Thyroid gland (tissue), 4 donors: Measurements from ENCODE around the gene FAM241A.
"Not testable (repeated sequence)": the region's sequence is repeated elsewhere in the genome, so short reads cannot be mapped to it uniquely, and the experiment has no call there.

Source experiments
- CTCF ChIP-seq, 6 experiments: fragments of 200-600 bp in 3 of 6; fragments of 450-650 bp in 3 of 6; sonication (generic) in 3 of 6; IDR thresholded peaks; one replicate each; pipeline ENCODE4 v1.5.1; 2016 to 2019; ENCODE audit warnings: antibody characterized with exemption in 6 of 6, mild to moderate bottlenecking in 2 of 6, inconsistent platforms in 1 of 6, moderate library complexity in 1 of 6
- POLR2A ChIP-seq, 2 donors: fragments of 450-650 bp; IDR thresholded peaks; one replicate each; pipeline ENCODE4 v1.6.1; 2017; ENCODE audit warnings: antibody characterized with exemption in 2 of 2, mild to moderate bottlenecking in 2 of 2, moderate library complexity in 1 of 2

- not testable (repeated sequence) for TF ChIP-seq POLR2A, CTCF (IDR thresholded peaks at IDR 0.05)
Observed at GRCh38 chr4:112112095-112112494, 33.2 kb upstream of the FAM241A start.
